ENCODE results near the gene S1PR3.

- TF ChIP-seq, protein P1, sequence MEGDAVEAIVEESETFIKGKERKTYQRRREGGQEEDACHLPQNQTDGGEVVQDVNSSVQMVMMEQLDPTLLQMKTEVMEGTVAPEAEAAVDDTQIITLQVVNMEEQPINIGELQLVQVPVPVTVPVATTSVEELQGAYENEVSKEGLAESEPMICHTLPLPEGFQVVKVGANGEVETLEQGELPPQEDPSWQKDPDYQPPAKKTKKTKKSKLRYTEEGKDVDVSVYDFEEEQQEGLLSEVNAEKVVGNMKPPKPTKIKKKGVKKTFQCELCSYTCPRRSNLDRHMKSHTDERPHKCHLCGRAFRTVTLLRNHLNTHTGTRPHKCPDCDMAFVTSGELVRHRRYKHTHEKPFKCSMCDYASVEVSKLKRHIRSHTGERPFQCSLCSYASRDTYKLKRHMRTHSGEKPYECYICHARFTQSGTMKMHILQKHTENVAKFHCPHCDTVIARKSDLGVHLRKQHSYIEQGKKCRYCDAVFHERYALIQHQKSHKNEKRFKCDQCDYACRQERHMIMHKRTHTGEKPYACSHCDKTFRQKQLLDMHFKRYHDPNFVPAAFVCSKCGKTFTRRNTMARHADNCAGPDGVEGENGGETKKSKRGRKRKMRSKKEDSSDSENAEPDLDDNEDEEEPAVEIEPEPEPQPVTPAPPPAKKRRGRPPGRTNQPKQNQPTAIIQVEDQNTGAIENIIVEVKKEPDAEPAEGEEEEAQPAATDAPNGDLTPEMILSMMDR (IDR thresholded peaks at IDR 0.05) = no peak
- TF ChIP-seq POLR2AphosphoS5 (IDR thresholded peaks at IDR 0.05) (no peak), POLR2A (IDR thresholded peaks at IDR 0.05) (no peak)
These were observed 3.4 kb downstream of the S1PR3 start for GRCh38 chr9:88994469-88995199.
